ENCODE results near the gene GRAMD1B.

Gene GRAMD1B

DNA sequence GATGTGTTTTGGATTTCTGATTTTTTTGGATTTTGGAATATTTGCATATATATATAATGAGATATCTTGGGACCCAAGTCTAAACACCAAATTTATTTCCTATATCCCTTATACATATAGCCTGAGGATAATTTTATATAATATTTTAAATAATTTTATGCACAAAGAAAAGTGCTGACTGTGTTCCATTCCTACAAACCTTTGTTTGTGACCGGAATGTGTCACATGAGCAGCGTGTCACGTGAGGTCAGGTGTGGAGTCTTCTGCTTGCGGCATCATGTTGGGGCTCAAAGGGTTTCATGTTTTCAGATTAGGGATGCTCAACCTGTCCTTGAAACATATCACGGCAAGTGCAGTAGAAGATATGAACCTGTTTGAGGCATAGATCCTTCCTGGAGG, 158.8 kb downstream of the GRAMD1B start:
- H3K9me2 ChIP-seq (replicated peaks; ENCODE audit: control insufficient read depth, low read length), result no peaks in the 10 kb centered on the region

DNA sequence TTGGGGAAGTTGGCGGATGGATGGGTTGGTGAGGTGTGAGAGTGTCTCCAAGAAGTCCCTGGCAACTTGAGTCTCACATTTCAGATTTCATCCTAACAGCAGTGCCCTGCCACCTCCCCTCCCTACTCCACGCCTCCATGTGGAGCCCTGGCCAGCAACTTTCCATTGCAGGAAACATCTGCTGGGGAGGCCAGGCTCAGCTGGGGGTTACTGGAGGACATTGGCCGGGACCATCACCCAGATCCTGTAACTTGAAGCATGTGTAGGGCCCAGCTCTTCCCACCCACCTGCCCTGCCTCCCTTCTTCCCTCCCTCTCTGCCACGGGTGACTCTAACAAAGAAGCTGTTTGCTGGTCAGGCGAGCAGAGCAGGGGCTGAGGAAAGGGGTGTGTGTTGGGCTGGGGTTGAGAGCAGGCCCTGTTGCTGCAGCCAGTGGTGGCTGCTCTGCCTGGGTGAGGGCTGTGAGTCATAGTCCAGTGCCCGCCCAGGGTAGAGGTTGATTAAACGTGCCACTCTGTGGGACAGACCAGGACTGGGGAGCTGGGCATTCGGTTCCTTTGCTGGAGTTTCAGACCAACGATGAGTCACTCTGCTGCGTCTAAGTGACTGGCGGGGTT, 160.3 kb downstream of the GRAMD1B start:
- H4K20me1 ChIP-seq (ENCODE audit: control insufficient read depth, insufficient read depth, low read depth, low read length), result no peaks in the 10 kb centered on the region
- H3K9me2 ChIP-seq (replicated peaks; ENCODE audit: control insufficient read depth, low read length), result no peaks in the 10 kb centered on the region
- TF ChIP-seq, protein P1, sequence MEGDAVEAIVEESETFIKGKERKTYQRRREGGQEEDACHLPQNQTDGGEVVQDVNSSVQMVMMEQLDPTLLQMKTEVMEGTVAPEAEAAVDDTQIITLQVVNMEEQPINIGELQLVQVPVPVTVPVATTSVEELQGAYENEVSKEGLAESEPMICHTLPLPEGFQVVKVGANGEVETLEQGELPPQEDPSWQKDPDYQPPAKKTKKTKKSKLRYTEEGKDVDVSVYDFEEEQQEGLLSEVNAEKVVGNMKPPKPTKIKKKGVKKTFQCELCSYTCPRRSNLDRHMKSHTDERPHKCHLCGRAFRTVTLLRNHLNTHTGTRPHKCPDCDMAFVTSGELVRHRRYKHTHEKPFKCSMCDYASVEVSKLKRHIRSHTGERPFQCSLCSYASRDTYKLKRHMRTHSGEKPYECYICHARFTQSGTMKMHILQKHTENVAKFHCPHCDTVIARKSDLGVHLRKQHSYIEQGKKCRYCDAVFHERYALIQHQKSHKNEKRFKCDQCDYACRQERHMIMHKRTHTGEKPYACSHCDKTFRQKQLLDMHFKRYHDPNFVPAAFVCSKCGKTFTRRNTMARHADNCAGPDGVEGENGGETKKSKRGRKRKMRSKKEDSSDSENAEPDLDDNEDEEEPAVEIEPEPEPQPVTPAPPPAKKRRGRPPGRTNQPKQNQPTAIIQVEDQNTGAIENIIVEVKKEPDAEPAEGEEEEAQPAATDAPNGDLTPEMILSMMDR (IDR thresholded peaks at IDR 0.05; ENCODE audit: low read depth, low read length, poor library complexity, severe bottlenecking), result no peak
- no peak for TF ChIP-seq EZH2phosphoT487 (IDR thresholded peaks at IDR 0.05; ENCODE audit: borderline replicate concordance, low read length)
- H3K27me3 ChIP-seq (ENCODE audit: control insufficient read depth, low read length), result no peaks in the 10 kb centered on the region
- no peaks in the 10 kb centered on the region for H3K36me3 ChIP-seq (ENCODE audit: control insufficient read depth, low read length)
- H3K4me3 ChIP-seq (ENCODE audit: low read length), result no peak overlapping the region
- no peaks in the 10 kb centered on the region for H3F3A ChIP-seq (ENCODE audit: control insufficient read depth, insufficient read depth)
- no peaks in the 10 kb centered on the region for H3K4me1 ChIP-seq (ENCODE audit: control insufficient read depth, low read length)
- H3K27ac ChIP-seq (ENCODE audit: low read depth, low read length), result no peak overlapping the region
- H3K4me2 ChIP-seq (ENCODE audit: low read length), result no peak overlapping the region
- H3K9me3 ChIP-seq (ENCODE audit: control insufficient read depth, insufficient read depth, low read length), result no peaks in the 10 kb centered on the region
- no peaks in the 10 kb centered on the region for H3K79me2 ChIP-seq (ENCODE audit: control insufficient read depth, low read length)

More for the DNA sequence above, 158.8 kb downstream of the GRAMD1B start:
- Histone ChIP-seq H3K9me3 (ENCODE audit: control insufficient read depth, insufficient read depth, low read length) (no peaks in the 10 kb centered on the region), H3K4me1 (ENCODE audit: control insufficient read depth, low read length) (no peaks in the 10 kb centered on the region), H3K27me3 (ENCODE audit: control insufficient read depth, low read length) (no peaks in the 10 kb centered on the region), H3K4me3 (ENCODE audit: low read length) (no peak overlapping the region), H3K4me2 (ENCODE audit: low read length) (no peak overlapping the region), H3K79me2 (ENCODE audit: control insufficient read depth, low read length) (no peaks in the 10 kb centered on the region), H3K27ac (ENCODE audit: low read depth, low read length) (no peak overlapping the region), H3F3A (ENCODE audit: control insufficient read depth, insufficient read depth) (no peaks in the 10 kb centered on the region), H3K36me3 (ENCODE audit: control insufficient read depth, low read length) (no peaks in the 10 kb centered on the region), H4K20me1 (ENCODE audit: control insufficient read depth, insufficient read depth, low read depth, low read length) (no peaks in the 10 kb centered on the region)
- TF ChIP-seq, protein P1 (IDR thresholded peaks at IDR 0.05; ENCODE audit: low read depth, low read length, poor library complexity, severe bottlenecking), result no peak
- TF ChIP-seq EZH2phosphoT487 (IDR thresholded peaks at IDR 0.05; ENCODE audit: borderline replicate concordance, low read length), result no peak

DNA sequence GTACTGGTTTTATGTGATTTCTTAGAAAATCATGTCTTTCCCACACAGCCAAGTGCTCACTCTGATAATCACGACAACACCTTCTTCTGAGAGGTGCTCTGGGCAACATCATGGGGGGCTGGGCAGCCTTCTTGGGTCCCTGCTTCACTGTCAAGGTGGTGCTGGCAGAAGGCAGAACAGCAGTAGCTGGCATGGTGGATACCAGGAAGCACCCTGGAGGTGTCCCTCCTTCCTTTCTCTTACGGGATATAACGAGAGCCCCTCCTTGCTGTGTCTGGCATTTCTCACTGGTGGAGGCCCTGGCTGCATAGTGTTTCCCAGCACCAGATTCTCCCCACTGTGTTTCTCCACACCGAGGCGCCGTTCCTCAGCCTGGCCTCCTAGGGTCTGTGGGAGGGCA, 163.5 kb downstream of the GRAMD1B start:
- Histone ChIP-seq H3K27me3 (ENCODE audit: control insufficient read depth, low read length) (no peaks in the 10 kb centered on the region), H3K9me3 (ENCODE audit: control insufficient read depth, insufficient read depth, low read length) (no peaks in the 10 kb centered on the region), H3K9me2 (replicated peaks; ENCODE audit: control insufficient read depth, low read length) (no peaks in the 10 kb centered on the region), H3K4me1 (ENCODE audit: control insufficient read depth, low read length) (no peaks in the 10 kb centered on the region), H3K4me3 (ENCODE audit: low read length) (no peak overlapping the region), H3K79me2 (ENCODE audit: control insufficient read depth, low read length) (no peaks in the 10 kb centered on the region), H3K36me3 (ENCODE audit: control insufficient read depth, low read length) (no peaks in the 10 kb centered on the region), H4K20me1 (ENCODE audit: control insufficient read depth, insufficient read depth, low read depth, low read length) (no peaks in the 10 kb centered on the region), H3K4me2 (ENCODE audit: low read length) (no peak overlapping the region), H3K27ac (ENCODE audit: low read depth, low read length) (no peak overlapping the region), H3F3A (ENCODE audit: control insufficient read depth, insufficient read depth) (no peaks in the 10 kb centered on the region)
- TF ChIP-seq, protein P1 (IDR thresholded peaks at IDR 0.05; ENCODE audit: low read depth, low read length, poor library complexity, severe bottlenecking), result no peak
- no peak for TF ChIP-seq EZH2phosphoT487 (IDR thresholded peaks at IDR 0.05; ENCODE audit: borderline replicate concordance, low read length)

Measured in DOHH2 (cell line).